HCT116 (cell line): ENCODE results near the gene FBXL17. TPM values are rescaled to one million over a fixed set of nuclear protein-coding genes. Genes with fewer than 3 reads are reported as not detected.

Experiments
- ATAC-seq: fragments of 200-7000 bp; cut with Tn5 transposase; 2 replicates; pipeline ENCODE4 v1.9.1; 2020; ENCODE audit warnings: mild to moderate bottlenecking, moderate library complexity
- BruUV-seq: library from RNA; stranded (reverse); fragments of 400-500 nt; replicated peaks from 2 replicates; lab custom pipeline; 2021; lab: Mats Ljungman, UMichigan
- CTCF ChIA-PET: fragments of 300-600 bp; sonication (Branson Sonifier 250); formaldehyde crosslinking; loops from one replicate; lab custom pipeline; 2021; ENCODE audit warnings: antibody characterized with exemption; lab: Charles Lee
- POLR2A ChIA-PET: fragments of 300-600, 350-600 bp; sonication (Branson Sonifier 250); formaldehyde crosslinking; loops from one replicate; lab custom pipeline; 2021; ENCODE audit warnings: antibody characterized with exemption; lab: Charles Lee
- RAD21 ChIA-PET, 2 experiments: fragments of 300-600 bp; sonication (Branson Sonifier 250); formaldehyde crosslinking; loops; one replicate each; lab custom pipeline; 2023; ENCODE audit warnings: low total read pairs in 2 of 2; ENCODE audit not compliant: uncharacterized antibody in 2 of 2, unreplicated experiment in 2 of 2, low non-redundant PET in 1 of 2; lab: Charles Lee
- DNase-seq: peaks from one replicate; pipeline ENCODE4 v3.0.0-alpha.2; 2010; ENCODE audit warnings: low read depth, low spot score
- H2AFZ ChIP-seq: fragments of 200-600 bp; shearing (Covaris generic), sonication (generic); 2 replicates; pipeline ENCODE4 v1.6.1; 2017; ENCODE audit warnings: low read depth, mixed run types, mixed read lengths, antibody characterized with exemption, low read length; ENCODE audit not compliant: poor library complexity, severe bottlenecking
- H3K27ac ChIP-seq: 2 replicates; pipeline ENCODE4 v1.5.1; 2012; ENCODE audit warnings: low read depth, low read length
- H3K27me3 ChIP-seq: fragments of 200-600 bp; sonication (generic); 2 replicates; pipeline ENCODE4 v1.6.1; 2016; ENCODE audit warnings: mixed run types, low read length, mixed read lengths; ENCODE audit not compliant: insufficient read depth
- H3K36me3 ChIP-seq, 2 experiments: fragments of 200-500 bp in 1 of 2; fragments of 200-600 bp in 1 of 2; sonication (Bioruptor generic) in 1 of 2; sonication (generic) in 1 of 2; 2 replicates each; pipeline versions ENCODE4 v1.5.1 to v1.6.1; 2014 to 2016; ENCODE audit warnings: low read length in 2 of 2, inconsistent platforms in 1 of 2, mixed read lengths in 1 of 2, mixed run types in 1 of 2; ENCODE audit not compliant: insufficient read depth in 2 of 2, control insufficient read depth in 1 of 2
- H3K4me1 ChIP-seq, 2 experiments: fragments of 200-600 bp in 1 of 2; sonication (generic) in 1 of 2; 2 replicates each; pipeline versions ENCODE4 v1.5.1 to v1.6.1; 2012 to 2017; ENCODE audit warnings: low read length in 2 of 2, inconsistent platforms in 1 of 2, mild to moderate bottlenecking in 1 of 2, mixed read lengths in 1 of 2, mixed run types in 1 of 2, moderate library complexity in 1 of 2; ENCODE audit not compliant: insufficient read depth in 2 of 2, control insufficient read depth in 1 of 2
- H3K4me2 ChIP-seq: fragments of 200-600 bp; sonication (generic); 2 replicates; pipeline ENCODE4 v1.6.1; 2017; ENCODE audit warnings: mixed run types, low read length, mixed read lengths
- H3K4me3 ChIP-seq, 2 experiments: fragments of 200-600 bp in 1 of 2; sonication (generic) in 1 of 2; replicated peaks in 1 of 2; 2 replicates each; pipeline ENCODE4 v1.5.1; 2011 to 2016; ENCODE audit warnings: low read length in 2 of 2, control low read depth in 1 of 2, low read depth in 1 of 2, mild to moderate bottlenecking in 1 of 2, mixed read lengths in 1 of 2, mixed run types in 1 of 2
- H3K79me2 ChIP-seq: fragments of 200-600 bp; sonication (generic); 2 replicates; pipeline ENCODE4 v1.6.1; 2017; ENCODE audit warnings: mild to moderate bottlenecking, mixed run types, low read length, moderate library complexity, mixed read lengths; ENCODE audit not compliant: insufficient read depth
- H3K9ac ChIP-seq: fragments of 200-600 bp; sonication (generic); 2 replicates; pipeline ENCODE4 v1.6.1; 2016; ENCODE audit warnings: low read length, mixed read lengths
- H3K9me2 ChIP-seq: fragments of 200-600 bp; sonication (generic), shearing (Covaris generic); 2 replicates; pipeline ENCODE4 v1.6.1; 2017; ENCODE audit warnings: mixed run types, mild to moderate bottlenecking, moderate library complexity; ENCODE audit not compliant: insufficient read depth
- H3K9me3 ChIP-seq, 2 experiments: fragments of 200-500 bp in 1 of 2; fragments of 200-600 bp in 1 of 2; sonication (Bioruptor generic) in 1 of 2; sonication (generic) in 1 of 2; 2 replicates each; pipeline ENCODE4 v1.6.1; 2014 to 2017; ENCODE audit warnings: low read length in 2 of 2, mixed read lengths in 2 of 2, inconsistent platforms in 1 of 2, low read depth in 1 of 2, mild to moderate bottlenecking in 1 of 2, mixed run types in 1 of 2, moderate library complexity in 1 of 2; ENCODE audit not compliant: control insufficient read depth in 1 of 2, insufficient read depth in 1 of 2
- H4K20me1 ChIP-seq: fragments of 200-600 bp; sonication (generic), shearing (Covaris generic); 2 replicates; pipeline ENCODE4 v1.6.1; 2017; ENCODE audit warnings: mixed run types, mild to moderate bottlenecking, moderate library complexity; ENCODE audit not compliant: insufficient read depth
- CEBPB ChIP-seq: IDR thresholded peaks from 2 replicates; pipeline ENCODE4 v1.6.1; 2012; ENCODE audit warnings: low read depth
- CTCF ChIP-seq, 3 experiments: fragments of 200-600 bp in 1 of 3; sonication (generic) in 1 of 3; IDR thresholded peaks in 2 of 3; conservative IDR thresholded peaks in 1 of 3; 2 replicates each; pipeline ENCODE4 v1.5.1; 2012 to 2017; ENCODE audit warnings: low read depth in 2 of 3, low read length in 2 of 3, antibody characterized with exemption in 1 of 3, borderline replicate concordance in 1 of 3, control low read depth in 1 of 3, mild to moderate bottlenecking in 1 of 3, mixed read lengths in 1 of 3, mixed run types in 1 of 3, moderate library complexity in 1 of 3; ENCODE audit not compliant: insufficient read depth in 1 of 3
- EZH2 ChIP-seq: fragments of 200-600 bp; sonication (generic); IDR thresholded peaks from 2 replicates; pipeline ENCODE4 v1.6.1; 2017; ENCODE audit warnings: antibody characterized with exemption, mixed run types
- EZH2phosphoT487 ChIP-seq: fragments of 200-600 bp; IDR thresholded peaks from 2 replicates; pipeline ENCODE4 v1.6.1; 2018; ENCODE audit warnings: antibody characterized with exemption, borderline replicate concordance
- FOSL1 ChIP-seq: IDR thresholded peaks from 2 replicates; pipeline ENCODE4 v1.6.1; 2012; ENCODE audit warnings: low read depth
- MAX ChIP-seq: IDR thresholded peaks from 2 replicates; pipeline ENCODE4 v1.6.1; 2012
- POLR2A ChIP-seq: IDR thresholded peaks from 2 replicates; pipeline ENCODE4 v1.7.0; 2011; ENCODE audit warnings: borderline replicate concordance; ENCODE audit not compliant: insufficient read depth, insufficient read length; ENCODE audit errors: extremely low read depth
- POLR2AphosphoS5 ChIP-seq: IDR thresholded peaks from 2 replicates; pipeline ENCODE4 v1.6.1; 2011; ENCODE audit warnings: mild to moderate bottlenecking, low read depth, low read length, moderate library complexity
- SIN3A ChIP-seq: IDR thresholded peaks from 2 replicates; pipeline ENCODE4 v1.6.1; 2012; ENCODE audit warnings: low read depth
- SP1 ChIP-seq: IDR thresholded peaks from 2 replicates; pipeline ENCODE4 v1.6.1; 2012; ENCODE audit warnings: low read depth
- TCF7L2 ChIP-seq: IDR thresholded peaks from 2 replicates; pipeline ENCODE4 v1.7.0; 2011; ENCODE audit warnings: borderline replicate concordance, inconsistent platforms; ENCODE audit not compliant: insufficient read depth, insufficient read length; ENCODE audit errors: extremely low read depth
- intact Hi-C: fragments of 100-400 bp; cut with micrococcal nuclease; formaldehyde crosslinking; loops from 2 replicates; pipeline ENCODE4 v1.10.0; 2022
- total RNA-seq: library from RNA; stranded (reverse); gene quantifications from one replicate; pipeline ENCODE4 v1.2.1, GENCODE V29; 2021; ENCODE audit not compliant: unreplicated experiment

FBXL17 gene
- total RNA-seq, 1 experiment from 2014 or later = 9.4 TPM

GRCh38 chr5:107980923-107981692, 400.8 kb downstream of the FBXL17 start:
- no peak for ATAC-seq
- H3K9me3 ChIP-seq = no peaks in the 10 kb centered on the region
- H3K4me2 ChIP-seq = no peak overlapping the region
- ChIA-PET POLR2A (no interaction called here), RAD21 (no interaction called here), CTCF (no interaction called here)
- BruUV-seq = no TSS peak
- no peaks in the 10 kb centered on the region for H3K9me2 ChIP-seq
- no peak for TF ChIP-seq POLR2AphosphoS5
- TF ChIP-seq CTCF (IDR thresholded peaks at IDR 0.05 in 2 of 3, conservative IDR thresholded peaks at IDR 0.05 in 1 of 3; ENCODE audit: borderline replicate concordance in 1 of 3, insufficient read depth in 1 of 3, low read depth in 2 of 3, low read length in 2 of 3) = no peak
- no peak for TF ChIP-seq MAX
- no peak for TF ChIP-seq SP1
- no peak for TF ChIP-seq TCF7L2
- no peak for TF ChIP-seq FOSL1
- no peak for TF ChIP-seq POLR2A
- TF ChIP-seq CEBPB = no peak
- no peak for TF ChIP-seq SIN3A
- no peak for TF ChIP-seq EZH2
- TF ChIP-seq EZH2phosphoT487 = no peak
- no peak for DNase-seq
- H2AFZ ChIP-seq = no peak overlapping the region
- peaks cover 0 to 6% of the 10 kb centered on the region in 2 experiments; a peak in 2 of 4 replicates for H3K4me1 ChIP-seq
- H3K36me3 ChIP-seq = no peaks in the 10 kb centered on the region
- H3K27me3 ChIP-seq = no peaks in the 10 kb centered on the region
- no peaks in the 10 kb centered on the region for H3K79me2 ChIP-seq
- no peaks in the 10 kb centered on the region for H4K20me1 ChIP-seq
- no peak overlapping the region for H3K27ac ChIP-seq
- intact Hi-C loops = no loop called here
- no peak overlapping the region for H3K4me3 ChIP-seq
- H3K9ac ChIP-seq = no peak overlapping the region
